T follicular helper cell (primary cell): ENCODE measurements around the gene NXPH4.

ENCODE experiments used
- DNase-seq: peaks from one replicate; pipeline ENCODE4 v3.0.0-alpha.2; 2020; ENCODE audit warnings: low read depth
- total RNA-seq, 2 experiments: gene quantifications; one replicate each; lab custom pipeline; 2026; lab: John Stamatoyannopoulos, UW

NXPH4 gene
- 0.04 to 0.24 reads per million in 2 experiments for total RNA-seq

DNA sequence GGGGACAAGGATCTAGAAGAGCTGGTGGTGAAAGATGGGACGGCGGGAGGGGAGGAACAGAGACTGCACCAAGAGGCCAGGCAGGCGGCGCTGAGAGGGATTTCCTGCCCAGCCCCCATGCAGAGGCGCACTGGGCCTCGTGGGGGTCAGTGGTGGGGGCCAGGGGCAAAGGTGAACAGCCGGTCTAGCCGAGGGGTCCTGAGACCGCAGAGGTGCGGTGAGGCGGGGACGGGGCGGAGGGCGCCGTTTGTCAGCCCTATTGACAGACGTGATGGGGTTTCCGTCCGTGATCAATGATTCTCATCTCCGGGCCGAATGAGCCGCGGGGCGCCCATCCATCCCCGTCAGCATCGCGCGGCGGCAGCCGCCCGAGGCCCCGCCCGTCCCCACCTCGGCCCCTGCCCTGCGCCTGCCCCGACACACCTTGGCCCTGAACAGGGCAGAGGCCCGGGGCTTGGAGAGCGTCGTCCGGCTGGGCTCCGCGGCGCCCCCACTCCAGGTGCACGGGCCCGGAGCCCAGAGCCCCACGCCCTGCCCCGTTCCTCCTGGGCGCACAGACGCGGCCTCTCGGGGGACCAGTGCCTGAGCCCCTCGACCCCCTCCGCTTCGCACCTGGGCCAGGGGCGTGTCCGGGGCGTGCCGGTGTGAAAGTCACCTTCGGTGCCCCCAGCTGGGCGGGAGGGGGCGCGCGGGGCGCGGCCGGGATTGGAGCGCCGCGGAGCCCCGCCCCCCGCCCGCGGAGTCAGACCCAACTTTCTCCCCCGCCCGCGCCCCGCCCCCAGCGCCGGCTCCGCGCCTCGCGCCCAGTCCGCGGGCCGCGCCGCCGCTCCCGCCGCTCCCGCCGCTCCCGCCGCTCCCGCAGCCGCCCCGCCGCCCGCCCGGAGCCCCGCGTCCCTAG lies at the start of gene NXPH4:
Gene NXPH4 (plus strand): TSS at position 781 of the 898 bp plus-strand sequence. CDS start 176 bp downstream, outside the sequence.
- peak; percentile 38 for DNase-seq

DNA sequence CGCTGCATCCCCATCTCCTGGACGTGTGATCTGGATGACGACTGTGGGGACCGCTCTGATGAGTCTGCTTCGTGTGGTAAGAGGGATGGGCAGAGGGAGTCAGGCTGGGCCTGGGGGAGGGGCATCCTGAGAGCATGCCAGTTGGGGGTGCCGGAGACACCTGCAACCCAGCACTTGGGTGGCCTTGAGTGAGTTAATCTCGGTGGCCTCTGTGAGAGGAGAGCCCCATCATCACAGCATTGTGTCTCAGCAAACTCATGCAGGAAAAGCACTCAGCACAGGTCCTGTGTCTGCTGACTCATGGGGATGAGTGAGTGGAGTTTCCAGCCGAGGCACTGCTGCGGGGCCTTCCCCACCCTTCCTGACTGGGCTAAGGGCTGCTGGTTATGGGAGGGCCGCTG lies 49.6 kb upstream of the NXPH4 start:
- no peak for DNase-seq

DNA sequence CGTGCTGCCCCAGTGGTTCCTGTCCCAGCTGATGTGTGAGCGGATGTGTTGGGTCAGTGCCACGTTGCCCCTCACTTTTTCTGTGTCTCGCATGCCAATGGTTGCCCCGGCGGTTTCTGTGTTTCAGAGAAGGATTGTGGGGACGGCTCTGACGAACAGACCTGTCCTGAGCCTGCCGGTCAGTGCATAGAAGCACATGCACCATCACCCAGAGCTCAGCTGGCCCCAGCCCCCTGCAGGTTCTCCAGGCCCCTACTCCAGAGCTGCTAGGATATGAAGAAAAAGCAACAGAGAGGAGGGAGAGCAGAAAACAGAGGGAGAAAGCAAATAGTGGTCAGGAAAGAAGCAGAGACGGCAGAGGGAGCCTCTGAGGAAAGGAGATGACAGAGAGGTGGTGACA lies 48.5 kb upstream of the NXPH4 start:
- no peak for DNase-seq

DNA sequence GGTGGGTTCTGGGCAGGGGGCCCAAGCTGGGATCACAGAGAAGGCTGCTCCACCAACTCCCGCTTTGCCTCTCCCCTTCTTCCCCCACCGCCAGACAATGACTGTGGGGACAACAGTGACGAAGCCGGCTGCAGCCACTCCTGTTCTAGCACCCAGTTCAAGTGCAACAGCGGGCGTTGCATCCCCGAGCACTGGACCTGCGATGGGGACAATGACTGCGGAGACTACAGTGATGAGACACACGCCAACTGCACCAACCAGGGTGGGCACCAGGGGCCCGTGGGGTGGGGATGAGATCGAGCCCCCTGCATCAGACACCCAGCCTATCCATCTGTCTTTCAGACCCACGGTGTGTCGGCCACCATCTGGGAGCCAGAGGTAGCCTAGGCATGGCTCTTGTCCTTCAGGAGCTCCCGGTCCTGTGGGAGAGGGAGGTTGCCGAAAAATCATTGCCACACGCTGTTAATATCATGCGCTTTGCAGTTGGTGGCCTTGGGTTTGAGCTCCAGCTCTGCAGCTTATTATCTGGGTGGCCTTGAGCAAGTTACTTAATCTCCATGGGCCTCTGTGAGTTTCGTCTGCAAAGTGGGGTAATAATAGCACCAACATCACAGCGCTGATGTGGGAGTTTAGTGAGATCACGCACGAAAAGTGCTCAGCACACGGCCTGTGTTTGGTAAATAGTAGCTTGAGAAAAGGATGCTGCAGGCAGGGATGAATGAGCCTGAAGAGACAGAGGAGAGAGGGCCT lies 47.4 kb upstream of the NXPH4 start:
- no peak for DNase-seq

DNA sequence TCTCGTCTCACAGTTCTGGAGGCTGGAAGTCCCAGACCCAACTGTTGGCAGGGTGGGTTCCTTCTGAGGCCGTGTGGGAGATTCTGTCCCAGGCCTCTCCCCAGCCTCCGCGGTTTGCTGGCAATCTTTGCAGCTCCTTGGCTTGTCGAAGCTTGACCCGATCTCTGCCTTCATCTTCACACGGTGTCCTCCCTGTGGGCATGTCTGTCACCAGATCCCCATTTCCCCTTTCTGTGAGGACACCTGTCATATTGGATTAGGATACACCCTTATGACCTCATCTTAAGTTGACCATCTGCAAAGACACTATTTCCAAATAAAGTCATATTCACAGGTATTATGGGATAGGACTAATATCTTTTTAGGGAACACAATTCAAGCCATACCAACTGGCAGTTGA lies 46.6 kb upstream of the NXPH4 start:
- no peak for DNase-seq

DNA sequence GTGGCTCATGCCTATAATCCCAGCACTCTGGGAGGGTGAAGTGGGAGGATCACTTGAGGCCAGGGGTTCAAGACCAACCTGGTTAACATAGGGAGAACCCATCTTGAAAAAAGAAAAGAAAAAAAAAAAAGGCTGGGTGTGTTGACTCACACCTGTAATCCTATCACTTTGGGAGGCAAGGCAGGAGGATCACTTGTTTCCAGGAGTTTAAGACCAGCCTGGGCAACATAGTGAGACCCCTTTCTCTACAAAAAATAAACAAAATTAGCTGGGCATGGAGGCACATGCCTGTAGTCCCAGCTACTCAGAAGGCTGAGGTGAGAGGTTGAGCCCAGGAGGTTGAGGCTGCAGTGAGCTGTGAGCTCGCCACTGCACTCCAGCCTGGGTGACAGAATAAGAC lies 46.2 kb upstream of the NXPH4 start:
- DNase-seq = no peak

DNA sequence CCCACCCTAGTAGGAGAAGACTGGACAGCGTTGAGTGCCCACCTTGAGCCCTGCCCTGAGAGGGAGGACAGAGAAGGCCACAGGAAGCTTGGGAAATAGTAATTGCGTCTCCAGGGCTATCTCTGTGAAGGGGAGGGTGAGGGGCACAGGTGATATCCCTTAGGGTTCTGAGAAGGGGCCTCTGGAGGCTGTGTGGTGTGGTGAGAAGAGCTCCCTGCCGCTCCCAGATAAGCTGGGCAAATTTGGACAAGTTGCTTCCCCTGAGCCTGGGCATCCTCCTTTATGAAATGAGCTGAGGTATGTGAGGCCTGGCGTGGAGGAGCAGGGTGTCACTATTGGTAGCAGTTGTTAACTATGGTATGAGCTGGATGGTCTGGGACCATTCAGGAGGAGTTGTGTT lies 45.7 kb upstream of the NXPH4 start:
- DNase-seq = no peak

DNA sequence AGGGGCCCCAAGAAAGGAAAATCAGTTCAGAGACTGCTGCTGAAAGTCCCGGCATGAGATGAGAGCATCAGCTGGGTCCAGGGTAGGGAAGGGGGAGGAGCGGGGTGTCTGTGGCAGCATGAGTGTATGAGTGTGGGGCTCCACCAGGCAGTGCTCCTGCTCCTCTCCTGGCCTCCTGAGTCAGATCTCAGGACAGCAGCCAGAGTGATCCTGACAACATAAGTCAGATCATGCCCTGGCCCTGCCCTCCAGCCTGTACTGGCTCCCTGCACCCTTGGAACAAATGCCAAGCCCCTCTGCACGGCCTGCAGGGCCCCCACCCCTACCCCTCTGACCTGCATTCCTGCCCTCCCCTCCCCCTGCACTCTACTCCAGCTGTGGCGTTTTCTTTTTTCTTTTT lies 44.9 kb upstream of the NXPH4 start:
- DNase-seq = no peak

DNA sequence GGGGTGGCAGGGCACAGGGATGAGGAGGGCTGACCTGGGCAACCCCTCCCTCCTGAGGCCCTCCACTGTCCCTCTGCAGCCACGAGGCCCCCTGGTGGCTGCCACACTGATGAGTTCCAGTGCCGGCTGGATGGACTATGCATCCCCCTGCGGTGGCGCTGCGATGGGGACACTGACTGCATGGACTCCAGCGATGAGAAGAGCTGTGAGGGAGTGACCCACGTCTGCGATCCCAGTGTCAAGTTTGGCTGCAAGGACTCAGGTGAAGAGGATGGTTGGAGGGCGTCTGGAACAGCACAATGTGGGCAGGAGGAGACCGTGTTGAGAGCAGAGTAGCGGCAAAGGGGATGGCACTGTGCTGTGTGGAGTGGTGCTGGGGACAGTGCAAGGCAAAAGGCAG lies 43.5 kb upstream of the NXPH4 start:
- no peak for DNase-seq

DNA sequence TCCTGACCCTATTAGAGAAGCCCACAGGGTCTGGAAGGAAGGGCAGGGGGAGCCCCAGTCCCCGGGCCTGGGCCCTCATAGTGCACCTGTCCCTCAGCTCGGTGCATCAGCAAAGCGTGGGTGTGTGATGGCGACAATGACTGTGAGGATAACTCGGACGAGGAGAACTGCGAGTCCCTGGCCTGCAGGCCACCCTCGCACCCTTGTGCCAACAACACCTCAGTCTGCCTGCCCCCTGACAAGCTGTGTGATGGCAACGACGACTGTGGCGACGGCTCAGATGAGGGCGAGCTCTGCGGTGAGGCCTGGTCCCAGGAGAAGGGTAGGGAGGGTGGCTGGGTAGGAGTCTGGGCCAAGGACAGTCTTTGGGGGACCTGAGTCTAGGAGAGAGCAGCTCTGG lies 42.9 kb upstream of the NXPH4 start:
- no peak for DNase-seq

DNA sequence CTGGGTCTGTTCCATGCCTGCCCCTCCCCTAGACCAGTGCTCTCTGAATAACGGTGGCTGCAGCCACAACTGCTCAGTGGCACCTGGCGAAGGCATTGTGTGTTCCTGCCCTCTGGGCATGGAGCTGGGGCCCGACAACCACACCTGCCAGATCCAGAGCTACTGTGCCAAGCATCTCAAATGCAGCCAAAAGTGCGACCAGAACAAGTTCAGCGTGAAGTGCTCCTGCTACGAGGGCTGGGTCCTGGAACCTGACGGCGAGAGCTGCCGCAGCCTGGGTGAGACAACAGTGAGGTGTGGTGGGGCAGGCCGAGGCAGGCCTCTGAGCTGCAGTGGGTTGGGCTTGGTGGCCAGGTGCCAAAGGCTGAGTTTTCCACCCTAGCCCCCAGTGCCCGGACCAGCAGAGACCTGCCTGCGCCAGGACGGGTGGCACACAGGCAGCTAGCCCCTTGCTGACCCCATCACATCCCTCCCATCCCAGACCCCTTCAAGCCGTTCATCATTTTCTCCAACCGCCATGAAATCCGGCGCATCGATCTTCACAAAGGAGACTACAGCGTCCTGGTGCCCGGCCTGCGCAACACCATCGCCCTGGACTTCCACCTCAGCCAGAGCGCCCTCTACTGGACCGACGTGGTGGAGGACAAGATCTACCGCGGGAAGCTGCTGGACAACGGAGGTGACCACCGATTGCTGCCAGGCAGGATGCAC lies 41.0 kb upstream of the NXPH4 start:
- no peak for DNase-seq

DNA sequence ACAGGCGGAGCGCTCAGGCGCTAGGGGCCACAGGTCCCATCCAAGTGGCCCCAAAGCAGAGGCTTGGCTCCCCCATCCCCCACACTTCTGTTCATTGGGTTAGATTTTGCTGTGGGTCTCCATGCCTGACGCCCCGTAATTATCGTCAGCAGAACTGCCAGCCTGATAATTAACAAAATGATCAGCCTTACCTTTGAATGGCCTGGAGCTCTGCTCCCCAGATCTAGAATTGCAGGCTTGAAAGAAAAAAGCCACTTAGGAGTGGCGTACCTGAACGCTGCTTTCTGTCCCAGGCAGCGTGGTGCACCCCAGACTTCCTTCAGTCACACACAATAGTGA lies 40.5 kb upstream of the NXPH4 start:
- no peak for DNase-seq

DNA sequence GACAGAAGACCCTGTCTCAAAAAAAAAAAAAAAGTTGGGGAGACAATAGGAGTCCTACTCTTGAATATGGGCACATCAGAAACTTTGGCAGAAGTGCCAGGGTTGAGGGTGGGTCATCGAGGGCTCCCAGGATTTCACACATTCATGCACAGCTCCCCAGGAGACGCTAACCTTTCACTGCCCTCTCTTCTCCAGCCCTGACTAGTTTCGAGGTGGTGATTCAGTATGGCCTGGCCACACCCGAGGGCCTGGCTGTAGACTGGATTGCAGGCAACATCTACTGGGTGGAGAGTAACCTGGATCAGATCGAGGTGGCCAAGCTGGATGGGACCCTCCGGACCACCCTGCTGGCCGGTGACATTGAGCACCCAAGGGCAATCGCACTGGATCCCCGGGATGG lies 39.7 kb upstream of the NXPH4 start:
- DNase-seq = no peak

DNA sequence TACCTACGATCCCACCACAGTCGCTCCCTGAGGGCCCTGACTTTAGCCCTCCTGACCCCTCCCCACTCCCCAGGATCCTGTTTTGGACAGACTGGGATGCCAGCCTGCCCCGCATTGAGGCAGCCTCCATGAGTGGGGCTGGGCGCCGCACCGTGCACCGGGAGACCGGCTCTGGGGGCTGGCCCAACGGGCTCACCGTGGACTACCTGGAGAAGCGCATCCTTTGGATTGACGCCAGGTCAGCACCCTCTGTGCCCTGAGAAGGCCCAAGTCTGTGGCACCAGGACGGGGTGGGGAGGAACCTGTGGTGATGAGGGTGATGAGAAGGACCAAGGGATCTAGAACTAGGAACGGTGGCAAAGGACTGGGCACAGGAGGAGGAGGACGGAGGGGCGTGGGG lies 39.2 kb upstream of the NXPH4 start:
- DNase-seq = no peak

DNA sequence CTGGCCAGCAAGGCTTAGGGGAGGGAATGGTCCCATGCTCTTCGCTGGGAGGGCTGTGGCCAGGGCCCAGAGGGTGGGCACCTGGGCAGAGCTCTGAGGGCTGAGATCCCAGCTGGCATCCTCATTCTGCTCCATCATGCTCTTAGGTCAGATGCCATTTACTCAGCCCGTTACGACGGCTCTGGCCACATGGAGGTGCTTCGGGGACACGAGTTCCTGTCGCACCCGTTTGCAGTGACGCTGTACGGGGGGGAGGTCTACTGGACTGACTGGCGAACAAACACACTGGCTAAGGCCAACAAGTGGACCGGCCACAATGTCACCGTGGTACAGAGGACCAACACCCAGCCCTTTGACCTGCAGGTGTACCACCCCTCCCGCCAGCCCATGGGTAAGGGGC lies 38.4 kb upstream of the NXPH4 start:
- DNase-seq = no peak

DNA sequence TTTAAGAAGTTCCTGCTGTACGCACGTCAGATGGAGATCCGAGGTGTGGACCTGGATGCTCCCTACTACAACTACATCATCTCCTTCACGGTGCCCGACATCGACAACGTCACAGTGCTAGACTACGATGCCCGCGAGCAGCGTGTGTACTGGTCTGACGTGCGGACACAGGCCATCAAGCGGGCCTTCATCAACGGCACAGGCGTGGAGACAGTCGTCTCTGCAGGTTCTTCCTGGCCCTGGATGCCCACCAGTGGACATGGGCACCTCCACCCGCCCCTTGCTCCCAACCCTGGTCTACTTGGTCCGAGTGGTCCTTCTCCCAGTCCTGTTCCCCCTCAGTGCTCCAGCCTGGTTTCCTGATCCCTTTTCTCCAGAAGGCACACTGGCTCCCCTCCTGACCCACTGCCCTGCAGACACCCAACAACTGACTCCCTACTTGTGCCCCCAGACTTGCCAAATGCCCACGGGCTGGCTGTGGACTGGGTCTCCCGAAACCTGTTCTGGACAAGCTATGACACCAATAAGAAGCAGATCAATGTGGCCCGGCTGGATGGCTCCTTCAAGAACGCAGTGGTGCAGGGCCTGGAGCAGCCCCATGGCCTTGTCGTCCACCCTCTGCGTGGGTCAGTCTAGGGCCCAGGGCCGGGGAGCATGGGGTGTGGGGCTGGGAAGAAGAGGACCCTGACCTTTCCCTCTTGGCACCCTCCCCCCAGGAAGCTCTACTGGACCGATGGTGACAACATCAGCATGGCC lies 37.1 kb upstream of the NXPH4 start:
- DNase-seq = no peak

DNA sequence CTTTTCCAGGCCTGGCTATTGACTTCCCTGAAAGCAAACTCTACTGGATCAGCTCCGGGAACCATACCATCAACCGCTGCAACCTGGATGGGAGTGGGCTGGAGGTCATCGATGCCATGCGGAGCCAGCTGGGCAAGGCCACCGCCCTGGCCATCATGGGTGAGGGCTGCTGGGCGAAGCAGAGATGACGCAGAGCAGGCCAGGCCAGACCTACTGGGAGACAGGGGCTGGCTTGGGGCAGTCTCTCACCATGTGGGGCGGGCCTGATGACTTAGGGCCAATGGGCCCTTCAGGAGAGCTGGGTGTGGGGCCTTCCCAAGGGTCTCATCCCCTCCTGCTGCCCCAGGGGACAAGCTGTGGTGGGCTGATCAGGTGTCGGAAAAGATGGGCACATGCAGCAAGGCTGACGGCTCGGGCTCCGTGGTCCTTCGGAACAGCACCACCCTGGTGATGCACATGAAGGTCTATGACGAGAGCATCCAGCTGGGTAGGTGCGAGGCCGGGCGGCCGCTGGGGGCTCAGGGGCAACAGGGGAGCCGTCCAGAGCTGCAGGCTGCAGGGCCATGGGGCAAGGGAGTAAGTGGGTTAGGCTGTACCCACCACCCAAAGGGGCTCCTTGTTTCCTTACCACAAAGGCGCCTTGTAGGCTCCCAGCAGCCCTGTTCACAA lies 36.1 kb upstream of the NXPH4 start:
- no peak for DNase-seq

DNA sequence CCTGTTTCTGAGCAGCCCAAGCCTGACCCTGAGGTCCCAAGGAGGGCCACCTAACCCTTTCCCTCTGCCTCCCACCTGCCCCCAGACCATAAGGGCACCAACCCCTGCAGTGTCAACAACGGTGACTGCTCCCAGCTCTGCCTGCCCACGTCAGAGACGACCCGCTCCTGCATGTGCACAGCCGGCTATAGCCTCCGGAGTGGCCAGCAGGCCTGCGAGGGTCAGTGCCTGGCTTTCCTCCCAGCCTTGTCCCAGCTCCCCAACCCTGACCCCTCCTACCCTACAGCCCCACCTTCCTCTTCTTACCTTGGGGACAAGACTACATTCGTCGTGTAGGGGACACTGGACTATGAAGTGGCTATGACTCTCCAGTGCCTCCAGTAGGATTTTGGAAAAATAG lies 35.5 kb upstream of the NXPH4 start:
- DNase-seq = no peak

DNA sequence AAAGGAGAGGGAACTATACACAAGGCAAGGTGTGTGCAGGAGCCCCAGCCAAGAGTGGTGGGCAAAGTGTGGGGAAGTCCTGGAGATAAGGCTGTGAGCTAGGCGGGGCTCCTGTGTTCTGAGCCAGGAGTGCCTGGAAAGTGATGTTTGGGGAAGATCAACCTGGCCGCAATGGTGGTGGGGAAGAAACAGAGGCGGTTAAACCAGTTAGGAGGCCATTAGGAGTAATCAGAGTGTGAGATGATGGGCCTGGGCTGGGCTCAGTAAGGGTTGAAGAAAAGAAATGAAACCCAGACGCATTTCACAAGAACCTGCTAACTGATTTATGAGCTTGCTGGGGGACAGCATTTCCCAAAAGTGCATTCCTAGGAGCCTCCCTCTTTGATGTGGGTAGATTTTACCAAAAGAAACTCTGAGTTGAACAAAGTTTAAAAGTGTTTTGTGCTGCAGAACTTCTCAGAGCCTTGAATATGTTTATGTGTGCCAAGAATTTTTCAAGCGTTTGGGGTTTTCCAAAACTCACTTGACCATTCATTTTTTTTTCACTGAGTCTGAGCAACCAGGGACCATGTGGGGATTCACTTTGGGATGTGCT lies 34.9 kb upstream of the NXPH4 start:
- DNase-seq = no peak

DNA sequence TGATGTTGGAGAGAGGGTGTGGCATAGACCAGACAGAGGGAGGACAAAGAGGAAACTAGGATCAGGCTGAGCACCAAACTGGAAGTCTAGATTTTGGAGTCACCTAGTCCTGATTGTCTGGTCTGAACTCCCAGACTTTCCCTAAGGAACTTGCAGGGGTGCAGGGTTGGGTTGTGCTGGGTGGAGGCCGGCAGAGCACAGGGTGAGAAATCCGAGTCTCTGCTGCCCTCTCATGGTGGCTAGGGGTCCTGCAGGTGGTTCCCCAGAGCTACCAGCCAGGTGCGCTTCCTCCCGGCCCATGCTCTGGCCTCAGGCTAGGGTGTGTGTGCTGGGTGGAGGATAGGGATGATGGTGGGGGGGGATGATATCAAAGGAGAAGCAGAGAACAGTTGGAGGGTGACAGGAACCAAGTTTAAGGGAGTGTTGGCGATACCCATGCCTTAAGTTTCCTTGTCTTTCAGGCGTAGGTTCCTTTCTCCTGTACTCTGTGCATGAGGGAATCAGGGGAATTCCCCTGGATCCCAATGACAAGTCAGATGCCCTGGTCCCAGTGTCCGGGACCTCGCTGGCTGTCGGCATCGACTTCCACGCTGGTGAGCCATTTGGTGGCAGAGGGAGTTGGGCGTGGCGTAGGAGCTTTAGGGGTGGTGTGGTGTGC lies 33.5 kb upstream of the NXPH4 start:
- DNase-seq = peak; percentile 66
